GM12873 (cell line): ENCODE results near the gene MUC3A.

Experiments used
- CTCF ChIP-seq: IDR thresholded peaks from 2 replicates; pipeline ENCODE4 v1.5.1; 2012; ENCODE audit warnings: low read depth, mild to moderate bottlenecking, moderate library complexity, low read length, control low read depth; ENCODE audit not compliant: insufficient read depth; ENCODE audit errors: missing control alignments

MUC3A gene

GRCh38 chr7:100949227-100949932 is at the start of gene MUC3A:
Gene MUC3A (plus strand): TSS chr7:100949534. CDS start chr7:100949625, 91 bp downstream.
- TF ChIP-seq CTCF, result no peak

GRCh38 chr7:100900978-100901377 is 48.4 kb upstream of the MUC3A start:
- no peak for TF ChIP-seq CTCF

- TF ChIP-seq CTCF, result no peak
Measured at GRCh38 chr7:100901921-100902332, 47.4 kb upstream of the MUC3A start.

- TF ChIP-seq CTCF, result no peak
Measured at GRCh38 chr7:100902638-100903037, 46.7 kb upstream of the MUC3A start.

- no peak for TF ChIP-seq CTCF
Measured at GRCh38 chr7:100908512-100908911, 40.8 kb upstream of the MUC3A start.

- TF ChIP-seq CTCF, result no peak
Measured at GRCh38 chr7:100911484-100911883, 37.9 kb upstream of the MUC3A start.

- TF ChIP-seq CTCF, result no peak
Measured at GRCh38 chr7:100914208-100914878, 35.0 kb upstream of the MUC3A start.
